Thoracic aorta (tissue), 2 donors: ENCODE data around the gene SH2D3A. TPM values are rescaled to one million over a fixed set of nuclear protein-coding genes. Genes with fewer than 3 reads are reported as not detected.
"Not testable (repeated sequence)": the region's sequence is repeated elsewhere in the genome, so short reads cannot be mapped to it uniquely, and the experiment has no call there.

Experiments used
- ATAC-seq: fragments of 150-250 bp; one replicate; pipeline ENCODE4 v1.8.0; 2017; ENCODE audit warnings: low read depth; ENCODE audit not compliant: insufficient number of reproducible peaks, low FRiP score
- DNase-seq: peaks from one replicate; pipeline ENCODE4 v3.0.0-alpha.2; 2020; ENCODE audit warnings: low spot score
- H3K27ac ChIP-seq, 2 donors: fragments of 200-600 bp; sonication (generic); 1 replicate in 1 of 2; 2 replicates in 1 of 2; pipeline ENCODE4 v1.5.1; 2016; ENCODE audit warnings: mild to moderate bottlenecking in 2 of 2, moderate library complexity in 2 of 2
- H3K27me3 ChIP-seq: fragments of 200-600 bp; sonication (generic); replicated peaks from 2 replicates; pipeline ENCODE4 v1.6.0; 2016; ENCODE audit warnings: mild to moderate bottlenecking; ENCODE audit not compliant: insufficient read depth
- H3K36me3 ChIP-seq: fragments of 200-600 bp; sonication (generic); one replicate; pipeline ENCODE4 v1.5.1; 2016
- H3K4me1 ChIP-seq, 2 donors: fragments of 200-600 bp; sonication (generic); 1 replicate in 1 of 2; 2 replicates in 1 of 2; pipeline versions ENCODE4 v1.5.1 to v1.6.0; 2016; ENCODE audit warnings: low read depth in 2 of 2, mild to moderate bottlenecking in 1 of 2; ENCODE audit not compliant: control insufficient read depth in 1 of 2
- H3K4me3 ChIP-seq: fragments of 200-600 bp; sonication (generic); 2 replicates; pipeline ENCODE4 v1.5.1; 2016; ENCODE audit warnings: mild to moderate bottlenecking
- H3K9me3 ChIP-seq: fragments of 200-600 bp; sonication (generic); 2 replicates; pipeline ENCODE4 v1.5.1; 2016
- total RNA-seq, 2 donors: library from RNA; depleted of rRNA; stranded (reverse); fragments of >200 nt; gene quantifications; one replicate each; pipeline versions ENCODE4 v1.1.0 to v1.2.3, GENCODE V29; 2016
- TF ChIP-seq, protein P1 (sequence below): fragments of 200-600 bp; sonication (generic); IDR thresholded peaks from one replicate; pipeline ENCODE4 v1.5.1; 2019; ENCODE audit warnings: antibody characterized with exemption

The SH2D3A gene
- total RNA-seq, 2 donors from 2014 or later = 0.68 to 7.1 TPM

DNA sequence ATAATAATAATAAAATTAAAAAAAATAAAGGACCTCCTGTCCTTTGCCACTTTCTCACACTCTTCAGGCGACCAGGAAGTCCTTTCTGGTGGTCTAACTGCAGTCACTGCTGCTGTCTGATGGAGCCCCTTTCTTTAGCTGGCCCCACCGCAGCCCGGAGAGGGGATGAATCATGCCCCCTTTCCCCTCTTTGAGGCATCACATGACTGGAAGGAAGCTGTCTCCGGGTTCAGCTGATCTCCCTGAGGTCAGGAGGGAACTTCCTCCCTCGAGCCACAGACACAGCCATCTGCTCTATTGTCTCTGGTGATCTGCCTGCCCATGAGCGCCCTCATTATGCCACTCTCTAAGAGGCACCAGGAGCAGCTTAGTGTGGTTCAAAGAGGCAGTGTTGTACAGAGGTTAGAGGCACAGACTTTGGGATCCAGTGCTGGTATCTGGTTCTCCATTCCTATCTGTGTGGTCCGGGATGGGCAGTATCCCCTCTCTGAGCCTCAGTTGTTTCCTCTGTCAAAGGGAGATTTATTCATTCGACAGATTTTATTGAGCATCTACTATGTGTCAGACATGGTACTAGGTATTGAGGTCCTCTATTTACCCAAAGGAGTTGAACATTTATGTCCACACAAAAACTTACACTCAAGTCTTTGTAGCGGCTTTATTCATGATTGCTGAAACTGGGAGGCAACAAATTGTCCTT, 35.3 kb upstream of the SH2D3A start:
- H3K9me3 ChIP-seq = no peaks in the 10 kb centered on the region
- ATAC-seq = no peak

DNA sequence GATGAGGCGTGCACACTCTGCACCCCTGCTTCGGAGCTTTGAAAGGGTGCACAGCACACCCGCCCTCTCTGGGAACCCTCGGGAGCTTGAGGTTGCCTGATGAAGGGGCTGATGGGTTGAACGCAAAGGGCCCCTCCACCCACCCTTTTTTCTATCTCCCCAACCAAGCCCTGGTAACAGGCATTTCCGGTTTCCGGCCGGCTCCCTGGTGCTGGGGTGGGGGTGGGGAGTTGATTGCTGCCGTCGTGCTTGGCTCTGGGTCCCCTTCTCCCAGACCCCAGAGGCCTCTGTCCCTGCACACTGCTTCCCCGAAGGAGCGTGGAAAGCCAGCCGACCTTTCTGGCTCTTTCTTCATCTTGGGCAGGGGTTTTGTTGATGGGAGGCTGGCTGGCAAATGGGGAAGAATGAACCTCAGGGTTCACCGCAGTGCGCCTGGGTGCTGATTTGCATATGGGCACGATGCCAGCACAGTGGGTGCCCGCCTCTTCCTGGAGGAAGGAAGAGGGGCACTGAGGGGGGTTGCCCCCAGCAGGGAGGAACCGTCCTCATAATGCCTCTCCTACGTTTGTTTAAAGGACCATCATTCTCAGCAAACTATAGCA, 34.4 kb upstream of the SH2D3A start:
- Histone ChIP-seq H3K9me3 (no peaks in the 10 kb centered on the region), H3K4me3 (peak overlapping the region; percentile 70), H3K4me1 (peaks cover 4 to 23% of the 10 kb centered on the region in 2 donors), H3K27me3 (no peaks in the 10 kb centered on the region), H3K36me3 (no peaks in the 10 kb centered on the region), H3K27ac (peak overlapping the region in 1 of 2 donors; percentile 49)
- no peak for ATAC-seq
- DNase-seq = no peak
- TF ChIP-seq, protein P1, sequence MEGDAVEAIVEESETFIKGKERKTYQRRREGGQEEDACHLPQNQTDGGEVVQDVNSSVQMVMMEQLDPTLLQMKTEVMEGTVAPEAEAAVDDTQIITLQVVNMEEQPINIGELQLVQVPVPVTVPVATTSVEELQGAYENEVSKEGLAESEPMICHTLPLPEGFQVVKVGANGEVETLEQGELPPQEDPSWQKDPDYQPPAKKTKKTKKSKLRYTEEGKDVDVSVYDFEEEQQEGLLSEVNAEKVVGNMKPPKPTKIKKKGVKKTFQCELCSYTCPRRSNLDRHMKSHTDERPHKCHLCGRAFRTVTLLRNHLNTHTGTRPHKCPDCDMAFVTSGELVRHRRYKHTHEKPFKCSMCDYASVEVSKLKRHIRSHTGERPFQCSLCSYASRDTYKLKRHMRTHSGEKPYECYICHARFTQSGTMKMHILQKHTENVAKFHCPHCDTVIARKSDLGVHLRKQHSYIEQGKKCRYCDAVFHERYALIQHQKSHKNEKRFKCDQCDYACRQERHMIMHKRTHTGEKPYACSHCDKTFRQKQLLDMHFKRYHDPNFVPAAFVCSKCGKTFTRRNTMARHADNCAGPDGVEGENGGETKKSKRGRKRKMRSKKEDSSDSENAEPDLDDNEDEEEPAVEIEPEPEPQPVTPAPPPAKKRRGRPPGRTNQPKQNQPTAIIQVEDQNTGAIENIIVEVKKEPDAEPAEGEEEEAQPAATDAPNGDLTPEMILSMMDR = no peak

More for the DNA sequence above, 35.3 kb upstream of the SH2D3A start:
- H3K27ac ChIP-seq = no peak overlapping the region
- DNase-seq = no peak
- no peaks in the 10 kb centered on the region for H3K27me3 ChIP-seq
- H3K36me3 ChIP-seq = no peaks in the 10 kb centered on the region
- peak overlapping the region; percentile 70 for H3K4me3 ChIP-seq
- H3K4me1 ChIP-seq = peaks cover 4 to 23% of the 10 kb centered on the region in 2 donors
- TF ChIP-seq, protein P1 = no peak

DNA sequence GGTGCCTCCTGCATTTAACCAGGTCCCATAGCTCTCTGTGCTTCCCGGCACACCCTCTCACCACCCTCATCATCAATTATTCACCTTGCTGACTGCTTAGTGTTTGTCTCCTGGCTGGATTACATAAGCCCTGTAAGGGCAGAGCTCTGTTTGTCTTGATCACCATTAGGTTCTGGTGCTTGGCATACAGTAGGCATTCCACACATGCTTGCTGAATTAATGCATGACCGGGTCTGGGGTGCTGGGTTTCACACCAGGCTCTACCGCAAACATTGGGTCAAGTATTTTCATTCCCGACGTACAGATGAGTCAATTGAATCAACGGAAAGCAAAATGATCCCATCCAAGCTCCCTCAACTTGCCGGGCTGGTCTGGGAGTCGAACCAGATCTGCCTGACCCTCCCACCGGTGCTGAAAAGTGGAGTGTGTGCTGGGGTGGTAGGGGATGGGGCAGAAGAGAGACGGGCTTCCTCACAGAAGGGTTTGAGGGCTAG, 33.8 kb upstream of the SH2D3A start:
- H3K27ac ChIP-seq = peak overlapping the region in 1 of 2 donors; percentile 49
- TF ChIP-seq, protein P1 = no peak
- H3K27me3 ChIP-seq = no peaks in the 10 kb centered on the region
- H3K9me3 ChIP-seq = no peaks in the 10 kb centered on the region
- peak overlapping the region; percentile 70 for H3K4me3 ChIP-seq
- peaks cover 4 to 23% of the 10 kb centered on the region in 2 donors for H3K4me1 ChIP-seq
- H3K36me3 ChIP-seq = no peaks in the 10 kb centered on the region
- no peak for ATAC-seq
- DNase-seq = no peak

DNA sequence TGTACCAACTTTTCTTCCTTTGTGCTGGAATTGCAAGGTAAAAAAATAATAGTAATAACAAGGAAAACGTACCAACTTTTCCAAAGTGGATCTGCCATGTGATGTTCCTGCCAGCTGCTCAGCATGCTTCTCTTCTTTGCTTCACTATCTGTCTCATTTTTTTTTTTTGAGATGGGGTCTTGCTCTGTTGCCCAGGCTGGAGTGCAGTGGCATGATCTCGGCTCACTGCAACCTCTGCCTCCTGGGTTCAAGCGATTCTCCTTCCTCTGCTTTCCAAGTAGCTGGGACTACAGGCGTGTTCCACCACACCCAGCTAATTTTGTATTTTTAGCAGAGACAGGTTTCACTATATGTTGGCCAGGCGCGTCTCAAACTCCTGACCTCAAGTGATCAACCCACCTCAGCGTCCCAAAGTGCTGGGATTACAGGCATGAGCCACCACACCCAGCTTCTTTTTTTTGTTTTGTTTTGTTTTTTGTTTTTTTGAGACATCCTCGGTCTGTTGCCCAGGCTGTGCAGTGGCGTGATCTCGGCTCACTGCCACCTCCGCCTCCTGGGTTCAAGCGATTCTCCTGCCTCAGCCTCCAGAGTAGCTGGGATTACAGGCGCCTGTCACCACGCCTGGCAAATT, 33.0 kb upstream of the SH2D3A start:
- Histone ChIP-seq H3K4me1 (peaks cover 4 to 23% of the 10 kb centered on the region in 2 donors), H3K4me3 (peak overlapping the region; percentile 11), H3K27ac (peak overlapping the region; percentile 42 to 56)
- not testable (repeated sequence) for H3K36me3 ChIP-seq, H3K27me3 ChIP-seq, DNase-seq, H3K9me3 ChIP-seq, ATAC-seq

DNA sequence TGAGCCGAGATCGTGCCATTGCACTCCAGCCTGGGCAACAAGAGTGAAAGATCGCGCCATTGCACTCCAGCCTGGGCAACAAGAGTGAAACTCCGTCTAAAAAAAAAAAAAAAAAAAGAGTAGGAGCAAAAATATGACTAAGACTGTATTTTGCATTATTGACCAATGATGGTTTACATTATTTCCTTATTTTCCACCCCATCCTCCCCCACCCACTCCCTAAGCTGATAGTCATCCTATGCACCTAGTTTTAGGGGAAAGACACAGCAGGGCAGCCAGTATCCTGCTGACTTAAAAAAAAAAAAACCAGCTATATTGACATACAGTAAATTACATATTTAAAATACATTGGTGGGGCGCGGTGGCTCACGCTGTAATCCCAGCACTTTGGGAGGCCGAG, 30.4 kb upstream of the SH2D3A start:
- H3K36me3 ChIP-seq = no peaks in the 10 kb centered on the region
- H3K4me1 ChIP-seq = peaks cover 4 to 23% of the 10 kb centered on the region in 2 donors
- H3K9me3 ChIP-seq = no peaks in the 10 kb centered on the region
- H3K27me3 ChIP-seq = no peaks in the 10 kb centered on the region
- TF ChIP-seq, protein P1 = no peak
- H3K27ac ChIP-seq = no peak overlapping the region
- ATAC-seq = no peak
- no peak for DNase-seq
- no peak overlapping the region for H3K4me3 ChIP-seq
